A549 (cell line): Measurements from ENCODE around the gene KDM6A. TPM values are rescaled to one million over a fixed set of nuclear protein-coding genes. Genes with fewer than 3 reads are reported as not detected.
A peak's percentile ranks its signal among the peaks of the same experiment; 100 is the strongest.

Experiments
- ATAC-seq, 2 experiments: fragments of 200-7000 bp in 1 of 2; fragments of >200 bp in 1 of 2; cut with Nextera tagmentation in 1 of 2; cut with Tn5 transposase in 1 of 2; 3 replicates each; pipeline versions ENCODE4 v1.8.0 to v1.9.1; 2018 to 2020; ENCODE audit warnings: mild to moderate bottlenecking in 1 of 2, moderate library complexity in 1 of 2
- CTCF ChIA-PET: fragments of 300-600 bp; sonication (Branson Sonifier 250); formaldehyde crosslinking; extraction: SDS; loops from one replicate; lab custom pipeline; 2021; ENCODE audit warnings: antibody characterized with exemption, inconsistent platforms; lab: Yijun Ruan, JAX
- POLR2A ChIA-PET: fragments of 350-600 bp; formaldehyde crosslinking; extraction: SDS; loops from one replicate; lab custom pipeline; 2021; ENCODE audit warnings: antibody characterized with exemption, inconsistent platforms; lab: Yijun Ruan, JAX
- DNase-seq, 2 experiments: peaks; one replicate each; pipeline versions ENCODE4 v3.0.0 to v3.0.0-alpha.2; 2011 to 2016; ENCODE audit warnings: low read depth in 1 of 2, low spot score in 1 of 2
- FAIRE-seq: peaks from 2 replicates; lab custom pipeline; 2011; peaks lifted over from hg19 to GRCh38; lab: Jason Lieb, UNC
- H3K27ac ChIP-seq, 2 experiments: fragments of >200 bp; sonication (Bioruptor Twin); formaldehyde crosslinking; 3 replicates each; pipeline ENCODE4 v1.5.1; 2016 to 2017
- H3K4me1 ChIP-seq: fragments of >200 bp; sonication (Bioruptor Twin); formaldehyde crosslinking; 3 replicates; pipeline ENCODE4 v1.6.1; 2016
- H3K4me2 ChIP-seq: fragments of >200 bp; sonication (Bioruptor Twin); formaldehyde crosslinking; 3 replicates; pipeline ENCODE4 v1.6.1; 2016
- H3K4me3 ChIP-seq: fragments of >200 bp; sonication (Bioruptor Twin); formaldehyde crosslinking; 3 replicates; pipeline ENCODE4 v1.5.1; 2016
- H3K9me3 ChIP-seq: fragments of >200 bp; sonication (Bioruptor Twin); formaldehyde crosslinking; 3 replicates; pipeline ENCODE4 v1.6.1; 2016
- BHLHE40 ChIP-seq: IDR thresholded peaks from 2 replicates; pipeline ENCODE4 v1.6.1; 2012; ENCODE audit warnings: low read depth, low read length, inconsistent platforms
- CHD2 ChIP-seq: fragments of 150-350 bp; IDR thresholded peaks from 2 replicates; pipeline ENCODE4 v1.6.1; 2014; ENCODE audit warnings: low read length; ENCODE audit not compliant: partially characterized antibody
- CHD4 ChIP-seq: fragments of 200-600 bp; sonication (generic); IDR thresholded peaks from 2 replicates; pipeline ENCODE4 v1.6.1; 2016; ENCODE audit warnings: antibody characterized with exemption, mild to moderate bottlenecking, borderline replicate concordance
- E2F6 ChIP-seq: IDR thresholded peaks from 2 replicates; pipeline ENCODE4 v1.6.1; 2012; ENCODE audit warnings: low read depth, borderline replicate concordance
- EHMT2 ChIP-seq: fragments of 200-600 bp; sonication (generic); IDR thresholded peaks from 2 replicates; pipeline ENCODE4 v1.6.1; 2016; ENCODE audit warnings: antibody characterized with exemption, low read depth, mild to moderate bottlenecking, moderate library complexity
- FOSB ChIP-seq: fragments of 250-450 bp; sonication (Bioruptor Pico); IDR thresholded peaks from 2 replicates; pipeline ENCODE4 v1.5.0; 2020; ENCODE audit warnings: mild to moderate bottlenecking, moderate library complexity
- FOSL2 ChIP-seq, 2 experiments: fragments of 450-650 bp in 1 of 2; fragments of >200 bp in 1 of 2; sonication (Bioruptor Twin) in 1 of 2; formaldehyde crosslinking; IDR thresholded peaks; 2 replicates each; pipeline versions ENCODE4 v1.5.0 to v1.6.1; 2016 to 2020; ENCODE audit warnings: mild to moderate bottlenecking in 1 of 2, moderate library complexity in 1 of 2
- FOXS1 ChIP-seq: fragments of 250-450 bp; sonication (Bioruptor Pico); IDR thresholded peaks from 2 replicates; pipeline ENCODE4 v1.5.0; 2020; ENCODE audit warnings: mild to moderate bottlenecking, moderate library complexity
- HOXB5 ChIP-seq: fragments of 250-450 bp; sonication (Bioruptor Pico); IDR thresholded peaks from 2 replicates; pipeline ENCODE4 v1.5.0; 2020; ENCODE audit warnings: mild to moderate bottlenecking, moderate library complexity
- JUN ChIP-seq, 2 experiments: fragments of >200 bp; sonication (Bioruptor Twin); formaldehyde crosslinking; IDR thresholded peaks; 2 replicates in 1 of 2; 3 replicates in 1 of 2; pipeline ENCODE4 v1.6.1; 2016 to 2017
- JUNB ChIP-seq: fragments of >200 bp; sonication (Bioruptor Twin); formaldehyde crosslinking; IDR thresholded peaks from 2 replicates; pipeline ENCODE4 v1.6.1; 2016
- NR3C1 ChIP-seq: fragments of >200 bp; sonication (Bioruptor Twin); formaldehyde crosslinking; IDR thresholded peaks from 3 replicates; pipeline ENCODE4 v1.6.1; 2017
- PHF8 ChIP-seq: fragments of 200-600 bp; sonication (generic); IDR thresholded peaks from 2 replicates; pipeline ENCODE4 v1.6.1; 2016; ENCODE audit warnings: low read depth, mild to moderate bottlenecking, antibody characterized with exemption, moderate library complexity, borderline replicate concordance
- POLR2A ChIP-seq: IDR thresholded peaks from 2 replicates; pipeline ENCODE4 v1.6.1; 2012; ENCODE audit warnings: mild to moderate bottlenecking, low read length
- RAD21 ChIP-seq, 2 experiments: fragments of >200 bp in 1 of 2; sonication (Bioruptor Twin) in 1 of 2; formaldehyde crosslinking in 1 of 2; IDR thresholded peaks in 1 of 2; conservative IDR thresholded peaks in 1 of 2; 2 replicates in 1 of 2; 3 replicates in 1 of 2; pipeline ENCODE4 v1.6.1; 2012 to 2018; ENCODE audit warnings: inconsistent platforms in 1 of 2
- REST ChIP-seq: fragments of 200-600 bp; sonication (generic); IDR thresholded peaks from 2 replicates; pipeline ENCODE4 v1.6.1; 2016; ENCODE audit warnings: antibody characterized with exemption, mild to moderate bottlenecking, moderate library complexity
- SMC3 ChIP-seq: fragments of >200 bp; sonication (Bioruptor Twin); formaldehyde crosslinking; IDR thresholded peaks from 3 replicates; pipeline ENCODE4 v1.6.1; 2018; ENCODE audit warnings: inconsistent platforms
- TFCP2L1 ChIP-seq: fragments of 250-450 bp; sonication (Bioruptor Pico); IDR thresholded peaks from 2 replicates; pipeline ENCODE4 v1.5.0; 2021; ENCODE audit warnings: mild to moderate bottlenecking
- ZC3H11A ChIP-seq: fragments of 450-650 bp; IDR thresholded peaks from 2 replicates; pipeline ENCODE4 v1.6.1; 2014; ENCODE audit warnings: antibody characterized with exemption, mild to moderate bottlenecking
- WGBS: methylation state at CpG from one replicate; pipeline ENCODE4 v1.1.6; 2017; ENCODE audit errors: missing lambda C conversion rate; 5-methylcytosine and 5-hydroxymethylcytosine counted together
- polyA plus RNA-seq, 4 experiments: library from polyadenylated mRNA; depleted of rRNA in 3 of 4; stranded (reverse); fragments of >200 nt; fragmentation: RNase III in 1 of 4; extraction: RNeasy Plus Mini Kit Qiagen cat#74134 plus additional on column Dnase treatment in 1 of 4; gene quantifications; 2 replicates in 3 of 4; 3 replicates in 1 of 4; pipeline ENCODE4 v1.2.3, GENCODE V29; 2011 to 2017
- TF ChIP-seq, protein P1 (sequence below): IDR thresholded peaks from 2 replicates; pipeline ENCODE4 v1.6.1; 2012
- TF ChIP-seq, protein P2 (sequence below): fragments of 450-650 bp; IDR thresholded peaks from 2 replicates; pipeline ENCODE4 v1.6.1; 2014; ENCODE audit warnings: antibody characterized with exemption

KDM6A gene
- polyA plus RNA-seq, 2 of the 4 experiments (the other 2 are of a cell fraction), result 9.3 to 18.4 TPM

DNA sequence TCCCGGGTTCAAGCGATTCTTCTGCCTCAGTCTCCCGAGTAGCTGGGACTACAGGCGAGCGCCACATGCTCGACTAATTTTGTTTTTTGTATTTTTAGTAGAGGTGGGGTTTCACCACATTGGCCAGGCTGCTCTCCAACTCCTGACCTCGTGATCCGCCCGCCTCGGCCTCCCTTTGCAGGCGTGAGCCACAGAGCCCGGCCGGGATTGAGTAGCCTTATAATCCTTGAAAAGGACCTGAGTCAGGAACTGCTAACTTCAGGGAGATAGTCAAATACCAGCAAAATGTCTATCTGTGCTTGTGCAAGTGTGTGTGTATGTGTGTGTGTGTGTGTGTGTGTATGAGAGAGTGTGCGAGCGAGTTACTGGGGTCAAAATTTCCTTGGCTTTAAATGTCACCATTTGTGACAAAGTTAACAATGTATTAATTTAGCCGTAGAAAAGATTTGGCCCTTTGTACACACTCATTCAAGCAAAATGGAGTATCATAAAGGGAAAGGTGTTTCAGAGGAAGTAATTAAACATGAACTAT, 1.8 kb upstream of the KDM6A start:
- no peak for DNase-seq
- Histone ChIP-seq H3K27ac (peak overlapping the region; percentile 99 to 100), H3K4me2 (peak overlapping the region; percentile 84), H3K4me3 (peak overlapping the region; percentile 79), H3K4me1 (0 out of 3 replicates have a peak, but pooled peaks cover 11% of the 10 kb centered on the region), H3K9me3 (no peaks in the 10 kb centered on the region)
- CTCF ChIA-PET, result no interaction called here
- WGBS, result 92% methylated on average over 16 of the region's 16 CpGs
- FAIRE-seq, result no peak
- no peak for TF ChIP-seq NR3C1
- TF ChIP-seq, protein P1, sequence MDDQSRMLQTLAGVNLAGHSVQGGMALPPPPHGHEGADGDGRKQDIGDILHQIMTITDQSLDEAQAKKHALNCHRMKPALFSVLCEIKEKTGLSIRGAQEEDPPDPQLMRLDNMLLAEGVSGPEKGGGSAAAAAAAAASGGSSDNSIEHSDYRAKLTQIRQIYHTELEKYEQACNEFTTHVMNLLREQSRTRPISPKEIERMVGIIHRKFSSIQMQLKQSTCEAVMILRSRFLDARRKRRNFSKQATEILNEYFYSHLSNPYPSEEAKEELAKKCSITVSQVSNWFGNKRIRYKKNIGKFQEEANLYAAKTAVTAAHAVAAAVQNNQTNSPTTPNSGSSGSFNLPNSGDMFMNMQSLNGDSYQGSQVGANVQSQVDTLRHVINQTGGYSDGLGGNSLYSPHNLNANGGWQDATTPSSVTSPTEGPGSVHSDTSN, result no peak
- TF ChIP-seq POLR2A, result no peak
- TF ChIP-seq, protein P2, sequence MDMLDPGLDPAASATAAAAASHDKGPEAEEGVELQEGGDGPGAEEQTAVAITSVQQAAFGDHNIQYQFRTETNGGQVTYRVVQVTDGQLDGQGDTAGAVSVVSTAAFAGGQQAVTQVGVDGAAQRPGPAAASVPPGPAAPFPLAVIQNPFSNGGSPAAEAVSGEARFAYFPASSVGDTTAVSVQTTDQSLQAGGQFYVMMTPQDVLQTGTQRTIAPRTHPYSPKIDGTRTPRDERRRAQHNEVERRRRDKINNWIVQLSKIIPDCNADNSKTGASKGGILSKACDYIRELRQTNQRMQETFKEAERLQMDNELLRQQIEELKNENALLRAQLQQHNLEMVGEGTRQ, result no peak
- TF ChIP-seq HOXB5 (CRISPR knock-in tag), result no peak
- no peak for TF ChIP-seq E2F6
- no peak for TF ChIP-seq FOSL2 (IDR thresholded peaks at IDR 0.05)
- no peak for TF ChIP-seq FOSL2 (CRISPR knock-in tag; IDR thresholded peaks at IDR 0.05)
- TF ChIP-seq FOXS1 (CRISPR knock-in tag), result no peak
- no peak for TF ChIP-seq CHD4
- no peak for TF ChIP-seq FOSB (CRISPR knock-in tag)
- TF ChIP-seq CHD2, result no peak
- no peak for ATAC-seq
- POLR2A ChIA-PET, result interaction anchor here (0.5 to 0.8 kb wide), 2 partner anchors 249 to 562 kb away, joined by 3 read pairs; no protein-coding TSS in a partner anchor

DNA sequence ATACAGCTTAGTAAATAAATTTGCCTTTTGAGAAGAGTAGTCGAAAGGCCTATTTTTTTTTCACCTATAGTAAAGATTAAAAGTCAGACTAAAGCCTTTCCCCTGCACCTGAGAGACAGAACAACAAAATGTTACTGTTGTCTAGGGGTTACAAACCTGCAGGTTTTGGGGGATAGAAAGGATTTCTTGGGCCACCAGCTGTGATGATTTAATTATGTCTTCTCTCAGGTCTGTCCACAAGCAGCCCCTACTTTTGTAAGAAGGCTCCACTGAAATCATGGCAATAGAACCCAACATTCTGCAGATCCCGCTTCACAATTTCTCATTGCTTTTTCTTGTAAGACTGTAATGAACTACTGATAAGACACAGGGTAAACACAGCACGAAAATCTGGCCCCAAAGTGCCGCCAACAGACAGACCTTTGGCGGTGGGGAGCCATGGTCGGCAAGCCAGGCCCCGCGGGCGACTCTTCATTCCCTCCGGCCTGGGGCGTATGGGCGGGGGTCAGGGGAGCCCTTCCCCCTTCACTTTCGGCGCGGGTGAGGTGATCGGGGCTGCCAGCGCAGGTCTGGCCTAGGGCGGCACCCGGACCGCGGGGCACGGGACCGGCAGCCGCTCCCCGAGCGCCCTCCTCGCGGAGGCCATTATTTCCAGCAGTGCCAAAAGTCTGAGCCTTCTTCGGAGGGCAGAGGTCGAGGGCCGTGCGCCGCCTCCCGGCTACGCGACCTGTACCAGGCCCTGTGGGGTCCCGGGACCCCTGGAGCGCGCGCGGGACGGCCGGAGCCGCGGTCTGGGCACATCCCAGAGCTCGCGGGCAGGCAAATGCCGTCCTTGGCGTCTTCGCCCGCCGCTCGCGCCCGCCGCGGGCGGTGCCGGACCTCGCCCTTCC, 812 bp upstream of the KDM6A start:
- FAIRE-seq (no peak), DNase-seq (peak in 1 of 2 experiments; percentile 40), ATAC-seq (peak; percentile 43 to 67)
- POLR2A ChIA-PET, result interaction anchor here (0.5 to 1.5 kb wide), 12 partner anchors 10 to 1444 kb away, joined by 3 to 6 read pairs (median 4); partner anchors contain the start of gene FUNDC1
- CTCF ChIA-PET, result no interaction called here
- H3K9me3 ChIP-seq, result no peaks in the 10 kb centered on the region
- peak overlapping the region; percentile 99 to 100 for H3K27ac ChIP-seq
- peak overlapping the region; percentile 84 for H3K4me2 ChIP-seq
- TF ChIP-seq PHF8, result peak; percentile 74; the same call in 1 of the 2 replicates
- TF ChIP-seq SMC3, result 0 out of 3 replicates have a peak, but pooled peaks have one; percentile 11
- no peak for TF ChIP-seq BHLHE40
- no peak for TF ChIP-seq ZC3H11A
- no peak for TF ChIP-seq EHMT2
- no peak for TF ChIP-seq REST
- TF ChIP-seq JUNB, result no peak
- peak; percentile 42 to 64; a peak in 2 of 5 replicates for TF ChIP-seq JUN (IDR thresholded peaks at IDR 0.05)
- peak; percentile 59 for TF ChIP-seq POLR2A
- TF ChIP-seq TFCP2L1, result no peak
- TF ChIP-seq, protein P1, result no peak
- 0 out of 5 replicates have a peak, but pooled peaks of 1 of the 2 experiments have one; percentile 26 for TF ChIP-seq RAD21 (conservative IDR thresholded peaks at IDR 0.05 in 1 of 2, IDR thresholded peaks at IDR 0.05 in 1 of 2)
- peak overlapping the region; percentile 79 for H3K4me3 ChIP-seq
- 14% methylated on average over 3 of the region's 60 CpGs for WGBS
- 0 out of 3 replicates have a peak, but pooled peaks cover 13% of the 10 kb centered on the region for H3K4me1 ChIP-seq
